Ishikawa (cell line): Measurements from ENCODE around the gene RAD51C.

Experiments used
- CREB1 ChIP-seq: IDR thresholded peaks from 2 replicates; pipeline ENCODE4 v1.6.1; 2012; ENCODE audit warnings: low read depth
- EGR1 ChIP-seq: IDR thresholded peaks from 2 replicates; pipeline ENCODE4 v1.6.1; 2012
- EP300 ChIP-seq: IDR thresholded peaks from 2 replicates; pipeline ENCODE4 v1.6.1; 2012; ENCODE audit warnings: borderline replicate concordance
- FOXM1 ChIP-seq: IDR thresholded peaks from 2 replicates; pipeline ENCODE4 v1.6.1; 2012; ENCODE audit warnings: low read depth, borderline replicate concordance
- NFIC ChIP-seq: IDR thresholded peaks from 2 replicates; pipeline ENCODE4 v1.6.1; 2012
- TAF1 ChIP-seq: IDR thresholded peaks from 2 replicates; pipeline ENCODE4 v1.6.1; 2012; ENCODE audit warnings: low read depth, mild to moderate bottlenecking
- TCF12 ChIP-seq: IDR thresholded peaks from 2 replicates; pipeline ENCODE4 v1.6.1; 2012; ENCODE audit warnings: low read depth
- TEAD4 ChIP-seq: IDR thresholded peaks from 2 replicates; pipeline ENCODE4 v1.6.1; 2012
- YY1 ChIP-seq: IDR thresholded peaks from 2 replicates; pipeline ENCODE4 v1.6.1; 2012; ENCODE audit warnings: low read depth
- ZBTB7A ChIP-seq: IDR thresholded peaks from 2 replicates; pipeline ENCODE4 v1.6.1; 2012; ENCODE audit warnings: low read depth
- TF ChIP-seq, protein P1 (sequence below): IDR thresholded peaks from 2 replicates; pipeline ENCODE4 v1.6.1; 2012; ENCODE audit warnings: low read depth, mild to moderate bottlenecking
- TF ChIP-seq, protein P2 (sequence below): IDR thresholded peaks from 2 replicates; pipeline ENCODE4 v1.6.1; 2012

DNA sequence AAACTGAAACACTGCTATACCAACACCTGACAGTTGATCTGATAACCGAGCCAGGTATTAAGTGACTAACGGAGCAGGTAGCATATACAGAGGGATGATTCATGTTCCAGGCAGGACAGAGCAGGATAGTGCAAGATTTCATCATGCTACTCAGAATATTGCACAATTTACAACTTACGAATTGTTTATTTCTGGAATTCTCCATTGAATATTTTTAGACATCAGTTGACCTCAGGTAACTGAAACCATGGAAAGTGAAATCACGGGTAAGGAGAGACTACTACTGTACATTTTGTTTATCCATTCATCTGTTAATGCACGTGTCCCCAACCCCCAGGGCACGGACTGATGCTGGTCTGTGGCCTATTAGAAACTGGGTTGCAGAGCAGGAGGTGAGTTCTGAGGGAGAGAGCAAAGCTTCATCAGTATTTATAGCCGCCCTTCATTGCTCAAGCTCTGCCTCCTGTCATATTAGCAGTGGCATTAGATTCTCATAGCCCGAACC is 48.8 kb downstream of the RAD51C start:
- no peak for TF ChIP-seq FOXM1
- no peak for TF ChIP-seq TCF12
- no peak for TF ChIP-seq EP300
- no peak for TF ChIP-seq TEAD4
- no peak for TF ChIP-seq NFIC
- TF ChIP-seq CREB1, result no peak
- no peak for TF ChIP-seq TAF1
- TF ChIP-seq, protein P1, sequence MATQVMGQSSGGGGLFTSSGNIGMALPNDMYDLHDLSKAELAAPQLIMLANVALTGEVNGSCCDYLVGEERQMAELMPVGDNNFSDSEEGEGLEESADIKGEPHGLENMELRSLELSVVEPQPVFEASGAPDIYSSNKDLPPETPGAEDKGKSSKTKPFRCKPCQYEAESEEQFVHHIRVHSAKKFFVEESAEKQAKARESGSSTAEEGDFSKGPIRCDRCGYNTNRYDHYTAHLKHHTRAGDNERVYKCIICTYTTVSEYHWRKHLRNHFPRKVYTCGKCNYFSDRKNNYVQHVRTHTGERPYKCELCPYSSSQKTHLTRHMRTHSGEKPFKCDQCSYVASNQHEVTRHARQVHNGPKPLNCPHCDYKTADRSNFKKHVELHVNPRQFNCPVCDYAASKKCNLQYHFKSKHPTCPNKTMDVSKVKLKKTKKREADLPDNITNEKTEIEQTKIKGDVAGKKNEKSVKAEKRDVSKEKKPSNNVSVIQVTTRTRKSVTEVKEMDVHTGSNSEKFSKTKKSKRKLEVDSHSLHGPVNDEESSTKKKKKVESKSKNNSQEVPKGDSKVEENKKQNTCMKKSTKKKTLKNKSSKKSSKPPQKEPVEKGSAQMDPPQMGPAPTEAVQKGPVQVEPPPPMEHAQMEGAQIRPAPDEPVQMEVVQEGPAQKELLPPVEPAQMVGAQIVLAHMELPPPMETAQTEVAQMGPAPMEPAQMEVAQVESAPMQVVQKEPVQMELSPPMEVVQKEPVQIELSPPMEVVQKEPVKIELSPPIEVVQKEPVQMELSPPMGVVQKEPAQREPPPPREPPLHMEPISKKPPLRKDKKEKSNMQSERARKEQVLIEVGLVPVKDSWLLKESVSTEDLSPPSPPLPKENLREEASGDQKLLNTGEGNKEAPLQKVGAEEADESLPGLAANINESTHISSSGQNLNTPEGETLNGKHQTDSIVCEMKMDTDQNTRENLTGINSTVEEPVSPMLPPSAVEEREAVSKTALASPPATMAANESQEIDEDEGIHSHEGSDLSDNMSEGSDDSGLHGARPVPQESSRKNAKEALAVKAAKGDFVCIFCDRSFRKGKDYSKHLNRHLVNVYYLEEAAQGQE, result no peak
- no peak for TF ChIP-seq ZBTB7A
- TF ChIP-seq YY1, result no peak
- no peak for TF ChIP-seq EGR1
- TF ChIP-seq, protein P2, sequence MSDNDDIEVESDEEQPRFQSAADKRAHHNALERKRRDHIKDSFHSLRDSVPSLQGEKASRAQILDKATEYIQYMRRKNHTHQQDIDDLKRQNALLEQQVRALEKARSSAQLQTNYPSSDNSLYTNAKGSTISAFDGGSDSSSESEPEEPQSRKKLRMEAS, result no peak
